ENCODE measurements around the gene XYLT2. TPM values are rescaled to one million over a fixed set of nuclear protein-coding genes. Genes with fewer than 3 reads are reported as not detected.

Gene XYLT2
- total RNA-seq, 2 donors from 2014 or later, result 54.1 to 65.9 TPM

GRCh38 chr17:50364061-50364458, 18.1 kb downstream of the XYLT2 start:
- Histone ChIP-seq H3K27ac (ENCODE audit: low read depth, low read length) (peak overlapping the region; percentile 1), H3K36me3 (ENCODE audit: control insufficient read depth, insufficient read depth, low read length) (peaks cover 45% of the 10 kb centered on the region), H3K9ac (ENCODE audit: extremely low read depth, low read length, poor library complexity, severe bottlenecking) (no peak overlapping the region), H3K4me1 (ENCODE audit: control insufficient read depth, insufficient read depth, low read length) (peaks cover 16% of the 10 kb centered on the region), H3K9me3 (ENCODE audit: control insufficient read depth, low read length) (no peaks in the 10 kb centered on the region), H3K4me3 (ENCODE audit: low read length) (no peak overlapping the region), H3K27me3 (ENCODE audit: control insufficient read depth, insufficient read depth, low read length, poor library complexity, severe bottlenecking) (no peaks in the 10 kb centered on the region)
- H3K4me1 Mint-ChIP-seq, result peaks cover 23% of the 10 kb centered on the region
- H3K27me3 Mint-ChIP-seq (ENCODE audit: insufficient read depth), result no peaks in the 10 kb centered on the region
- DNase-seq, result no peak
- peak overlapping the region; percentile 88 for H3K27ac Mint-ChIP-seq
- WGBS, 2 experiments (ENCODE audit: insufficient coverage in 1 of 2, insufficient read length in 1 of 2), result 62 to 80% methylated on average over 2 to 4 of the region's 4 CpGs
- H3K36me3 Mint-ChIP-seq (ENCODE audit: low read depth), result peaks cover 29% of the 10 kb centered on the region
- H3K4me3 Mint-ChIP-seq, result no peak overlapping the region
- no peaks in the 10 kb centered on the region for H3K9me3 Mint-ChIP-seq
- TF ChIP-seq, protein P1, sequence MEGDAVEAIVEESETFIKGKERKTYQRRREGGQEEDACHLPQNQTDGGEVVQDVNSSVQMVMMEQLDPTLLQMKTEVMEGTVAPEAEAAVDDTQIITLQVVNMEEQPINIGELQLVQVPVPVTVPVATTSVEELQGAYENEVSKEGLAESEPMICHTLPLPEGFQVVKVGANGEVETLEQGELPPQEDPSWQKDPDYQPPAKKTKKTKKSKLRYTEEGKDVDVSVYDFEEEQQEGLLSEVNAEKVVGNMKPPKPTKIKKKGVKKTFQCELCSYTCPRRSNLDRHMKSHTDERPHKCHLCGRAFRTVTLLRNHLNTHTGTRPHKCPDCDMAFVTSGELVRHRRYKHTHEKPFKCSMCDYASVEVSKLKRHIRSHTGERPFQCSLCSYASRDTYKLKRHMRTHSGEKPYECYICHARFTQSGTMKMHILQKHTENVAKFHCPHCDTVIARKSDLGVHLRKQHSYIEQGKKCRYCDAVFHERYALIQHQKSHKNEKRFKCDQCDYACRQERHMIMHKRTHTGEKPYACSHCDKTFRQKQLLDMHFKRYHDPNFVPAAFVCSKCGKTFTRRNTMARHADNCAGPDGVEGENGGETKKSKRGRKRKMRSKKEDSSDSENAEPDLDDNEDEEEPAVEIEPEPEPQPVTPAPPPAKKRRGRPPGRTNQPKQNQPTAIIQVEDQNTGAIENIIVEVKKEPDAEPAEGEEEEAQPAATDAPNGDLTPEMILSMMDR (conservative IDR thresholded peaks at IDR 0.05), result no peak

- H3K27me3 ChIP-seq (ENCODE audit: control insufficient read depth, insufficient read depth, low read length, poor library complexity, severe bottlenecking), result no peaks in the 10 kb centered on the region
- H3K27ac ChIP-seq (ENCODE audit: low read depth, low read length), result no peak overlapping the region
- peaks cover 45% of the 10 kb centered on the region for H3K36me3 ChIP-seq (ENCODE audit: control insufficient read depth, insufficient read depth, low read length)
- no peaks in the 10 kb centered on the region for H3K9me3 Mint-ChIP-seq
- H3K4me3 ChIP-seq (ENCODE audit: low read length), result no peak overlapping the region
- TF ChIP-seq, protein P1 (conservative IDR thresholded peaks at IDR 0.05), result peak; percentile 52
- peaks cover 32% of the 10 kb centered on the region for H3K36me3 Mint-ChIP-seq (ENCODE audit: low read depth)
- peaks cover 16% of the 10 kb centered on the region for H3K4me1 ChIP-seq (ENCODE audit: control insufficient read depth, insufficient read depth, low read length)
- 72 to 73% methylated on average over 5 to 9 of the region's 9 CpGs for WGBS, 2 experiments (ENCODE audit: insufficient coverage in 1 of 2, insufficient read length in 1 of 2)
- peak; percentile 84 for DNase-seq
- no peaks in the 10 kb centered on the region for H3K27me3 Mint-ChIP-seq (ENCODE audit: insufficient read depth)
- no peak overlapping the region for H3K9ac ChIP-seq (ENCODE audit: extremely low read depth, low read length, poor library complexity, severe bottlenecking)
- H3K4me1 Mint-ChIP-seq, result peaks cover 23% of the 10 kb centered on the region
- H3K4me3 Mint-ChIP-seq, result no peak overlapping the region
- peak overlapping the region; percentile 92 for H3K27ac Mint-ChIP-seq
- H3K9me3 ChIP-seq (ENCODE audit: control insufficient read depth, low read length), result no peaks in the 10 kb centered on the region
These were observed 18.8 kb downstream of the XYLT2 start for GRCh38 chr17:50364715-50365114.

- no peak overlapping the region for H3K4me3 ChIP-seq (ENCODE audit: low read length)
- no peak overlapping the region for H3K9ac ChIP-seq (ENCODE audit: extremely low read depth, low read length, poor library complexity, severe bottlenecking)
- H3K36me3 ChIP-seq (ENCODE audit: control insufficient read depth, insufficient read depth, low read length), result peaks cover 49% of the 10 kb centered on the region
- no peaks in the 10 kb centered on the region for H3K27me3 Mint-ChIP-seq (ENCODE audit: insufficient read depth)
- DNase-seq, result peak; percentile 56
- H3K4me3 Mint-ChIP-seq, result no peak overlapping the region
- H3K4me1 Mint-ChIP-seq, result peaks cover 23% of the 10 kb centered on the region
- H3K27ac ChIP-seq (ENCODE audit: low read depth, low read length), result no peak overlapping the region
- H3K4me1 ChIP-seq (ENCODE audit: control insufficient read depth, insufficient read depth, low read length), result peaks cover 16% of the 10 kb centered on the region
- H3K9me3 ChIP-seq (ENCODE audit: control insufficient read depth, low read length), result no peaks in the 10 kb centered on the region
- H3K27ac Mint-ChIP-seq, result peak overlapping the region; percentile 92
- 17 to 59% methylated on average over 1 to 2 of the region's 2 CpGs for WGBS, 2 experiments (ENCODE audit: insufficient coverage in 1 of 2, insufficient read length in 1 of 2)
- TF ChIP-seq, protein P1 (conservative IDR thresholded peaks at IDR 0.05), result no peak
- no peaks in the 10 kb centered on the region for H3K27me3 ChIP-seq (ENCODE audit: control insufficient read depth, insufficient read depth, low read length, poor library complexity, severe bottlenecking)
- H3K9me3 Mint-ChIP-seq, result no peaks in the 10 kb centered on the region
- H3K36me3 Mint-ChIP-seq (ENCODE audit: low read depth), result peaks cover 36% of the 10 kb centered on the region
These were observed 19.2 kb downstream of the XYLT2 start for GRCh38 chr17:50365165-50365564.

All from endodermal cell (in vitro differentiated cells).